NK-92 treated with Interleukin-12 subunit alpha and Interleukin-12 subunit beta, amount 100 ng/mL, for 24 hours (cell line): ENCODE results near the gene PRKCI.
"Not testable (repeated sequence)": the region's sequence is repeated elsewhere in the genome, so short reads cannot be mapped to it uniquely, and the experiment has no call there.

Source experiments
- DNase-seq: peaks from one replicate; lab custom pipeline; 2025; lab: John Stamatoyannopoulos, UW

PRKCI gene

GRCh38 chr3:170221924-170222646 is at the start of gene PRKCI:
PRKCI (plus strand) TSS chr3:170222424; CDS start chr3:170222670, 246 bp downstream.
- peak; percentile 72 for DNase-seq

DNA sequence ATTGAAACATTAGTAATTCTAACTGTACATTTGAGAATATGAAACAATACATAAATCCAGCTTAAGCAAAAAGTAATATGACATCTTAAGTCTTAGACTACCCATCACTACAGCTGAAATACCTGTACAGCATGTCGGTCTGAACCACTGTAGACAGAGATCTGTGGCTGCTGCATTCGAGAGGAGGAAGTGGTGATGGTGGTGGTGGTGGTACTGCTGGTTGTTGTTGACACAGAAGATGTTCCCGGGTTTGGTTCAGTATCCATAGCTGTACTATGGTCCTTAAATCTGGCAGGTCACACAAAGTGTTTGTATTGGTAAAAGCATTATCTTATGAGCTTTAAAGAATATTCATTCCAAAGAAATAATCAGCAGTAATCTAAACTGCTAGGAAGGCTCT is 43.6 kb upstream of the PRKCI start:
- DNase-seq, result no peak

DNA sequence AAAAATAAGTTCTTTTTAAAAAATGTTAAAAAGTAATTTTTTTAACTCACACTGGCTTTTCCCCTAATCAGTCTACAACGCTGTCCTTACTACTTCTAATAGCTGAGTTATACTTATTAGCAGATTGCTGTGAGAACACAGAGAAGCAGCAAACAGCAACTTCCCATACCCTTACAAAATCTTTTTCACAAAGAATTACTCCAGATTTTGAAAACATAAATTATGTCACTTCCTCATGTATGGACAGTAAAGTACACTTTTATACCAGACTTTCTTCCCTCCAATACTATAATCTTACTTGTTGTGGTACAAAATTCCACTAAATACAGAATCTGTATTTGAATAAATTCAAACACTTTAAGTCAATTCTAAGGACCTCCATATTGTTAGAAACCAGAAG is 42.8 kb upstream of the PRKCI start:
- no peak for DNase-seq

DNA sequence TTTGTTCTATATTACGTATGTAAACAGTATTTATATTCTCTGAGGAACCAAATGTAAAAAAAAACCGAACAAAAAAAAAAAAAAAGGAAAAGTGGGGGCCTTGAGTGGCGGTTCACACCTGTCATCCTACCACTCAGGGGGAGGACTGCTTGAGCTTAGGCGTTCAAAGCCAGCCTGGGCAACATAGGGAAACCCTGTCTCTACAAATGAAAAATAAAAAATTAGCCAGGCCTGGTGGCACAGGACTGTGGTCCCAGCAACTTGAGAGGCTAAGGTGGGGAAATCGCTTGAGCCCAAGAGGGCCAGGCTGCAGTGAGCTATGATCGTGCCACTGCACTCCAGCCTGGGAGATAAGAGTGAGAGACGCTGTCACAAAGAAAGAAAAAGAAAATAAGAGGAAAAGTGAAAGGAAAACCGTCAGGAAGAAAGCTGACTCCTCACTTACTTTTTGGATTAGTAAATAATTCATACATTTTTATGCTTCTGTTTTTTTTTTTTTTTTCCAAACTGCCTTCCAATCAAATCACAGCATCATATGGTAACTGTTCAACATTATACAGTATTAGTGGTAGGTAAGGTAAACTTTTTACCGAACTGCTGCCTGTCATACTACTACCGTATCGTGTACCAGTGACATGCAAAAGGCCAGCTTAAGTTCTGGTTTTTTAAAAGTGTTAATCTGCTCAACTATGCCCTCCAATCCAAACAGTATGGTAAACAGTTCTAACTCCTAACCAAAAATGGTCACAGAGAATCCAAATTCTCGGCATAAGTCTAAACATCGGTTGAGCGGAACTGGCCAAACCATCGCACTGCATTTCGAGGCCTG is 41.9 kb upstream of the PRKCI start:
- DNase-seq, result no peak

DNA sequence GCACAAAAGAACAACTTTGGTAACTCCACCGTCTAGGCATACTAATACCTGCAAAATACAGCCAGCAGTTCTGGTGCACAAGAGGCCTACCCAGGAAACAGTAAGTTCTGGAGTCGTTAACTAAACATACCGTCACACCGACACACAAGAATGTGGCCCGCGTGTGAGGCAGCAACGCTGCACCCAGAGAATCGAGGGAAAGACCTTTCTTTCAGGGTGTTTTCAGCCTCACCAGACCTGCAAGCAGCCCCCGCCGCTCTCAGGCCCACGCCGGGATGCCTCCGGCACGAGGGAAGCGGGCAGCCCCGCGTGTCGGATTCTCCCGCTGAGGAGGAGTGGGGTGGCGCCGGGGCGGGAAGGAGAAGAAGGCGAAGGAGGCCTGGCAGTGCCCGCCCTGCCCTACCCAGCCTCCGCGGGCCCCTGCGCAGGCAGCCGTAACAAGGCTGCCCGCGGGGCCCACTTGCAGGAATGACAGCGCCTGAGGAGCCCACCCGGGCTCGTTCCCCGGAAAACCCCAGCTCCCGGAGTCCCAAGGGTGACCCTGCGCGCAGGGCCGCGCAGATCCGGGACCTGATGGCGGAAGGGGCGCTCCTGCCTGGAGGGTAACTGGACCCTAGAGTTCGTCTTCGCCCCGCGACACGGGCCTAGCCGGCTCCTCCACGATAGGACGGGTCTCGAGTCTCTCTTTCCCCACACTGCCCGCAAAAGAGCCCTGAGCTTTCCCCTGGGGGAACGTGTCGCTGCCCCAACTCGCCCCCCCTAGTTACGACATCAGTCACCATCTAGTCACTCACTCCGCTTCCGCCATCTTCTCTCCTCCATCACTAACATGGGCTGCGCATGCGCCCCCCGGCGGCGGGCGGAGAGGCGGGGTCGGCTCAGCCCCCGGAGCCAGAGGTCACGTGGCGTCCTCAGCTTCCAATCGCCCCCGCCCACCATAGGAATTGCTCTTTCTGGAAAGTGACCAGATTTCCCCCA is 41.0 kb upstream of the PRKCI start, which contains the start of gene PHC3:
TSS of gene PHC3 (minus strand) at position 826 of the 978 bp plus-strand sequence. CDS start at position 808, 18 bp downstream.
- DNase-seq, result peak; percentile 91

GRCh38 chr3:170189398-170190256 is 32.6 kb upstream of the PRKCI start:
- DNase-seq, result no peak

DNA sequence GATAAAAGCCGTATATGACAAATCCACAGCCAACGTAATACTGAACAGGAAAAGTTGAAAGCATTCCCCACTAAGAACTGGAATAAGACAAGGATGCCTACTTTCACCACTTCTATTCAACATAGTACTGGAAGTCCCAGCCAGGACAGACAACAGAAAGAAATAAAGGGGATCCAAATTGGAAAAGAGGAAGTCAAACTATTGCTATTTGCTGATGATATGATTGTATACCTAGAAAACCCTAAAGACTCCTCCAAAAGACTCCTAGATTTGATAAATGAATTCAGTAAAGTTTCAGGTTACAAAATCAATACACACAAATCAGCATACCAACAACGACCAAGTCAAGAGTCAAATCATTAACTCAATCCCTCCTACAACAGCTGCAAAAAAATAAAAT is 26.5 kb upstream of the PRKCI start:
- DNase-seq, result not testable (repeated sequence)

GRCh38 chr3:170196833-170197232 is 25.4 kb upstream of the PRKCI start:
- no peak for DNase-seq

GRCh38 chr3:170200987-170201386 is 21.2 kb upstream of the PRKCI start:
- DNase-seq, result no peak

GRCh38 chr3:170201527-170201926 is 20.7 kb upstream of the PRKCI start:
- DNase-seq, result no peak

DNA sequence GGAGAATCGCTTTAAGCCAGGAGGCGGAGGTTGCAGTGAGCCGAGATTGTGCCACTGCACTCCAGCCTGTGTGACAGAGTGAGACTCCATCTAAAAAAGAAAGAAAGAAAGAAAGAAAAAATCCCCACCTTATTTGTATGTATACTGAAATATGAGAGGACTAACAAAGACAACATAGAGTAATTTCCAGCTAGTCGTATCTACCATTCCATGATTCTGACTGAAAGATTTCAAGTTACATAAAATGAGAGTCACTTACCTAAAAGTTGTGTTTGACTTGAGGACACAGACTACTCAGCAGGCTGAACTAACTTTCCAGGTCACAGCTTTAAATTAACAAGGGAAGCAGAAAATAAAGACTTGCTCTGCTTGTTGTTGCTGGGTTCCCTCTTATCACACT is 18.8 kb upstream of the PRKCI start:
- DNase-seq, result no peak

DNA sequence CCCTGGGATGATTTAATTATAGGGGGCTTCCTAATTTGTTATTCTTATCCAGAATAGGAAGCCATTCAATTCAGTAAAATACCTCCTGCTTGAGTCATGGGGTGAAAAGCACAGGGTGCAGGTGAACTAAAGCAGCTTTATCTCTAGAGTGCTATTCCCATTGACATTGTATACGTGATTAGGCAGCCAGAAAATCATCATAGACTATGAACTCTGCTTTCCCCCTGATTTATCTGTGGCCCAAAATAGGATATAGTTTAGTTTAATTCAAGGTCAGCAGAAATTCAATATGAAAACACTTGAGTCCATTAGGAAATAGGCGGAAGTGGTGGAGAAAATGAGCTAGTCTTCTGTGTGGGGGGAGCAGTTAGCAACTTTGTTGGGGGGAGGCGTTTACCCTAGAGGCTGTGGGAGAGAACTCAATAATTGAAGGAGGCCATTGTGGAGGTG is 18.2 kb upstream of the PRKCI start:
- DNase-seq, result no peak

DNA sequence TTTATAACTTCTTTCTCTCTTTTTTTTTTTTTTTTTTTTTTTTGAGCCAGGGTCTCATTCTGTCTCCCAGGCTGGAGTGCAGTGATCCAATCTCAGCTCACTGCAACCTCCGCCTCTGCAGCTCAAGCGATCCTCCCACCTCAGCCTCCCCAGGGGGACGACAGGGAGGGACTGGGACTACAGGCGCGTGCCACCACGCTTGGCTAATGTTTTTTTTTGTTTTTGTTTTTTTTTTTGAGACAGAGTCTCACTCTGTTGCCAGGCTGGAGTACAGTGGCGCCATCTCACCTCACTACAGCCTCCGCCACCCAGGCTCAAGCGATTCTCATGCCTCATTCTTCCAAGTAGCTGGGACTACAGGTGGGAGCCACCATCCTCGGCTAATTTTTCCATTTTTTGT is 17.7 kb upstream of the PRKCI start:
- no peak for DNase-seq

GRCh38 chr3:170205302-170205701 is 16.9 kb upstream of the PRKCI start:
- no peak for DNase-seq

GRCh38 chr3:170206164-170206762 is 16.0 kb upstream of the PRKCI start:
- not testable (repeated sequence) for DNase-seq

GRCh38 chr3:170207717-170208116 is 14.5 kb upstream of the PRKCI start:
- no peak for DNase-seq

- no peak for DNase-seq
Measured at GRCh38 chr3:170211668-170212067, 10.6 kb upstream of the PRKCI start.

GRCh38 chr3:170219850-170220249 is 2.4 kb upstream of the PRKCI start:
- no peak for DNase-seq

DNA sequence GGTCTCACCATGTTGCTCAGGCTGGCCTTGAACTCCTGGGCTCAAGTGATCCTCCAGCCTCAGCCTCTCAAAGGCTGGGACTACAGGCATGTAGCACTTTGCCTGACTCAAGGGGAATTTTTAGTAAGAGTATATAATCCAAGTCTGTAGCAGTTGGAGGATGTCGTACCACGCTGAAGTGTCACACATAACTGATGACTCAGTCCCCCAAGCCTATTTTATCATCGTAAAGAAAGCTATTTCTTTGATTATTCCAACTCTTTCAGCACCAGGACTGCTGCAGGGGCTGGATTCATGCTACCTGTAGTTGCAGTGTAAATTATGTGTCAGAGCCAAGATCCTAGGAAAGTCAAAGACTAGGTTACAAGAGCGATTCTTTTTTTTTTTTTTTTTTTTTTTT is 1.4 kb upstream of the PRKCI start:
- no peak for DNase-seq
